ENCODE measurements around the gene CD2AP.
A peak's percentile ranks its signal among the peaks of the same experiment; 100 is the strongest.

The CD2AP gene

GRCh38 chr6:47495954-47496545 lies 18.5 kb downstream of the CD2AP start:
- Histone ChIP-seq H3K79me2 (ENCODE audit: insufficient read depth, low read length) (peaks cover 100% of the 10 kb centered on the region), H4K20me1 (ENCODE audit: low read depth, low read length) (peaks cover 84% of the 10 kb centered on the region), H3K4me2 (ENCODE audit: low read depth, low read length, poor library complexity, severe bottlenecking) (peak overlapping the region; percentile 23), H3K27ac (ENCODE audit: low read depth, low read length) (0 out of 2 replicates have a peak overlapping the region, but pooled peaks have one; percentile 0), H3K9me3 (ENCODE audit: insufficient read depth, low read length) (no peaks in the 10 kb centered on the region), H3K36me3 (ENCODE audit: low read length) (no peaks in the 10 kb centered on the region), H3K4me3 (ENCODE audit: insufficient read depth, low read length, poor library complexity, severe bottlenecking) (no peak overlapping the region), H3K9ac (ENCODE audit: low read length) (no peak overlapping the region), H3F3A (ENCODE audit: insufficient read depth) (peaks cover 25% of the 10 kb centered on the region), H3K9me2 (replicated peaks; ENCODE audit: insufficient read depth, low read length) (no peaks in the 10 kb centered on the region), H3K27me3 (ENCODE audit: low read length) (no peaks in the 10 kb centered on the region), H2AFZ (ENCODE audit: low read depth, low read length, severe bottlenecking) (no peak overlapping the region)
- TF ChIP-seq CTCF (IDR thresholded peaks at IDR 0.05; ENCODE audit: insufficient read depth, low read length, poor library complexity, severe bottlenecking) (no peak), EZH2phosphoT487 (conservative IDR thresholded peaks at IDR 0.05; ENCODE audit: low read length) (no peak)

- H3K9ac ChIP-seq (ENCODE audit: low read length): no peak overlapping the region
- H3K4me2 ChIP-seq (ENCODE audit: low read depth, low read length, poor library complexity, severe bottlenecking): no peak overlapping the region
Measured at GRCh38 chr6:47496935-47497579, 19.5 kb downstream of the CD2AP start.

DNA sequence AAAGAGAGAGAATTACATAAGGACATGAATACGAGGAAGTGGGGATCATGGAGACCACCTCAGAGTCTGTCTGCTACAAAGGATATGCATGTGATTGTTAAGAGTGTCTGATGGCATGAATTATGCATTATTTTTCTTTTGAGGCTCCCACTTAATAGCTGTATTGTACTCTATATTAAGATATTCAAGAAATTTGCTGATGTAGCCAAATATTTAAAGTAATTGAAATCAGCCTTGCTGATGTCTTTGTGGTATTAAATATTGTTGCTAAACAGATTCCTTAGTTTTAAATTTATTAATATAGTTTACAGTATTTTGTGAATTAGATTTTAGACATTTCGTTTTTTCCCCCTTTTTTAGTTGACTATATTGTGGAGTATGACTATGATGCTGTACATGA lies 25.3 kb downstream of the CD2AP start:
- peaks cover 22% of the 10 kb centered on the region for H3K36me3 ChIP-seq (ENCODE audit: low read length)
- peaks cover 34% of the 10 kb centered on the region for H4K20me1 ChIP-seq (ENCODE audit: low read depth, low read length)
- peaks cover 80% of the 10 kb centered on the region for H3K79me2 ChIP-seq (ENCODE audit: insufficient read depth, low read length)
- H3K27me3 ChIP-seq (ENCODE audit: low read length): no peaks in the 10 kb centered on the region
- TF ChIP-seq CTCF (IDR thresholded peaks at IDR 0.05; ENCODE audit: insufficient read depth, low read length, poor library complexity, severe bottlenecking): no peak
- TF ChIP-seq EZH2phosphoT487 (conservative IDR thresholded peaks at IDR 0.05; ENCODE audit: low read length): no peak
- H3K9me3 ChIP-seq (ENCODE audit: insufficient read depth, low read length): no peaks in the 10 kb centered on the region
- H3K27ac ChIP-seq (ENCODE audit: low read depth, low read length): no peak overlapping the region
- peaks cover 16% of the 10 kb centered on the region; the same call in 1 of the 2 replicates for H3F3A ChIP-seq (ENCODE audit: insufficient read depth)
- H3K4me2 ChIP-seq (ENCODE audit: low read depth, low read length, poor library complexity, severe bottlenecking): no peak overlapping the region
- H3K4me3 ChIP-seq (ENCODE audit: insufficient read depth, low read length, poor library complexity, severe bottlenecking): no peak overlapping the region
- no peak overlapping the region for H3K9ac ChIP-seq (ENCODE audit: low read length)
- no peak overlapping the region for H2AFZ ChIP-seq (ENCODE audit: low read depth, low read length, severe bottlenecking)
- no peaks in the 10 kb centered on the region for H3K9me2 ChIP-seq (replicated peaks; ENCODE audit: insufficient read depth, low read length)

More at GRCh38 chr6:47496935-47497579, 19.5 kb downstream of the CD2AP start:
- Histone ChIP-seq H4K20me1 (ENCODE audit: low read depth, low read length) (peaks cover 84% of the 10 kb centered on the region), H3K9me2 (replicated peaks; ENCODE audit: insufficient read depth, low read length) (no peaks in the 10 kb centered on the region), H3K27ac (ENCODE audit: low read depth, low read length) (no peak overlapping the region), H3K4me3 (ENCODE audit: insufficient read depth, low read length, poor library complexity, severe bottlenecking) (no peak overlapping the region), H3K9me3 (ENCODE audit: insufficient read depth, low read length) (no peaks in the 10 kb centered on the region), H3K27me3 (ENCODE audit: low read length) (no peaks in the 10 kb centered on the region), H2AFZ (ENCODE audit: low read depth, low read length, severe bottlenecking) (no peak overlapping the region), H3K36me3 (ENCODE audit: low read length) (no peaks in the 10 kb centered on the region), H3K79me2 (ENCODE audit: insufficient read depth, low read length) (peaks cover 100% of the 10 kb centered on the region), H3F3A (ENCODE audit: insufficient read depth) (peaks cover 19% of the 10 kb centered on the region; the same call in 1 of the 2 replicates)
- no peak for TF ChIP-seq CTCF (IDR thresholded peaks at IDR 0.05; ENCODE audit: insufficient read depth, low read length, poor library complexity, severe bottlenecking)
- TF ChIP-seq EZH2phosphoT487 (conservative IDR thresholded peaks at IDR 0.05; ENCODE audit: low read length): no peak
